HG02970 (cell line): Measurements from ENCODE around the gene ZNF688.

ENCODE experiments used
- ATAC-seq: cut with Tn5 transposase; IDR thresholded peaks from one replicate; pipeline ENCODE4 v1.9.1; 2021; ENCODE audit warnings: mild to moderate bottlenecking, moderate library complexity, moderate number of reproducible peaks; ENCODE audit not compliant: unreplicated experiment, low FRiP score

ZNF688 gene

DNA sequence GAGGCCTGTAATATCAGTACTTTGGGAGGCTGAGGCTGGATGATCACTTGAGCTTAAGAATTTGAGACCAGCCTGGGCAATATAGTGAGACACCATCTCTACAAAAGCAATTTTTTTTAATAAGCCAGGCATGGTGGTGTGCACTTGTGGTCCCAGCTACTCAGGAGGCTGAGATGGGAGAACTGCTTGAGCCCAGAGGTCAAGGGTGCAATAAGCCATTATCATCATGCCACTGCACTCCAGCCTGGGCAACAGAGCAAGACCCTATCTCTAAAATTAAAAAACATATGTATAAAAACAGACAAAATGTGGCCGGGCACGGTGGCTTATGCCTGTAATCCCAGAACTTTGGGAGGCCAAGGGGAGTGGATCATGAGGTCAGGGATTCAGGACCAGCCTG, 17.1 kb upstream of the ZNF688 start:
- no peak for ATAC-seq

DNA sequence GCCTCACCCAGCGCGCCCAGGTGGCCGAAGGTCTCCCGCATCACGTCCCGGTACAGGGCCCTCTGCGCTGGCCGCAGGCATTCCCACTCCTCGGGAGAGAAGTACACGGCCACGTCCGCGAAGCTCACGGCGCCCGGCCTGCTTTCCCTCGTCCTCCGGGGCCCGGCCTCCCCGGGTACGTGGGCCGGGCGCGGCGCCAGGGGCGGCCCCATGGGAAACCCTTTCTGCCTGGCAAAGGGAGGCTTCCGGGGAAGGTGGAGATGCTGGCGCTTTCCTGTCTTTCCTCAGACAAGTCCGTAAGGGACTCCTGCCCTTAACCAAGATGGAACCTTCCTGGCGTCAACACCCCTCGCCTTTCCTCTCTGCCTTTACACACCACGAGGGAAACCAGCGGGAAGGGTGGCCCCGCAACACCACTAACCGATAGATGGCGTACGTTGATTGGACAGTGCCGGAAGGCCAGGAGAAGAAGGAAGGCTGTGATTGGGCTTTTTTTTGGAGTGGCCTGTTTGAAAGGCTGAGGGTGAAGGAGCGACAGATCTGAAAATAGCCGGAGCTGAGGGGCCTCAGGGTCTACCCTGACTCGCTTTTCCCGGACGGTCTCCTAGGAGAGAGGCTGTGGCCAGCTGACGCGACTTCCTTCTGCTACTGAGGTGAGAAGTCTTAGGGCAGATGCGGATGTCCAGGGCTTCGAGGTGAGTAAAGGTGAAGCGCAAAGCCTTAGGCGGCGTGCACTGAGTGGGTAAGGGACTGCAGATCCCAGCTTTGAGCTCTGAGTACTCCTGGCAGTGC, 14.1 kb upstream of the ZNF688 start, which contains the start of gene ZNF785:
Gene ZNF785 (minus strand): TSS at position 298 of the 792 bp plus-strand sequence. CDS start 86 bp downstream, at position 212.
- ATAC-seq, result peak; percentile 86

GRCh38 chr16:30585022-30585399, 13.5 kb upstream of the ZNF688 start:
- ATAC-seq, result peak; percentile 29

DNA sequence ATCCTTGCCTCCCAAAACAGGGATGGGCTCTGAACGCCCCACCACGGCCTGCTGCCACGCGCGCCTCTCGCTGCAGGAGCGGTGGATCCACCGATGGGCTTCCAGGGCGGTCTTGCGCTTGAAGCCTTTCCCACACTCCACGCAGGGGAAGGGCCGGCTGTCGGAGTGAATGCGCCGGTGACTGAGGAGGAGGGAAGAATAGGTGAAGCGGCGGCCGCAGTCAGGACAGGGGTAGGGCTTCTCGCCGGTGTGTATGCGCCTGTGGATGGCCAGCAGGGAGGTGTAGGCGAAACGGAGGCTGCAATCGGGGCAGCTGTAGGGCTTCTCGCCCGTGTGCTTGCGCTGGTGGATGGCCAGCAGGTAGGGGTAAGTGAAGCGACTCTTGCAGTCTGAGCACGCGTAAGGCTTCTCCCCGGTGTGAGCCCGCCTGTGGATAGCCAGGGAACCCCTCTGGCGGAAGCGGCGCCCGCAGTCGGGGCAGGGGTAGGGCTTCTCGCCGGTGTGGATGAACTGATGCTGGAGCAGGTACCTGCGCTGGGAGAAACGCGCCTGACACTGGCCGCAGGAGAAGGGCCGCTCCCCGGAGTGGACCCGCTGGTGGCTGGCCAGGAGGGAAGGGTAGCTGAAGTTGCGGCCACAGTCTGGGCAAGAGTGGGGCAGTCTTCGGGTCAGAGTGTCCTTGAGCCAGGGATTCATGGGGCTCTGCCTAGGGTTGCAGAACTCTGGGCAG, 11.3 kb upstream of the ZNF688 start:
- ATAC-seq, result no peak

DNA sequence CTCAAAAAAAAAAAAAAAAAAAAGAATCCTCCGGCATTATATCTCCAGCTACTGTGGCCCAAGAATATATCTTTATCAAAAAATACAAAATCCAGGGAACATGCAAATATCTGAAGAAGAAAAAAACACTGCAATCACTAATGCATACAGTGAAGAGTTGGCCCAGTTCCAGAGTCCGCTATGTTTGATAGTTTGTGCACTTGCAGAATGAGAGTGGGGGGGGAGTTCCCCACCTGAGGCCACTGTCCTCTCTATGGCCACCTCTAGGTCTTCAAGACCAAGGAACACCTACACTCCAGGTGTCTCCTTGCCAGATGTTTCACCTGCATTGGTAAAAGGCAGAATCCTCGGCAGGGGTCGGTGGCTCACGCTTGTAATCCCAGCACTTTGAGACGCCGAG, 9.9 kb upstream of the ZNF688 start:
- ATAC-seq, result no peak

DNA sequence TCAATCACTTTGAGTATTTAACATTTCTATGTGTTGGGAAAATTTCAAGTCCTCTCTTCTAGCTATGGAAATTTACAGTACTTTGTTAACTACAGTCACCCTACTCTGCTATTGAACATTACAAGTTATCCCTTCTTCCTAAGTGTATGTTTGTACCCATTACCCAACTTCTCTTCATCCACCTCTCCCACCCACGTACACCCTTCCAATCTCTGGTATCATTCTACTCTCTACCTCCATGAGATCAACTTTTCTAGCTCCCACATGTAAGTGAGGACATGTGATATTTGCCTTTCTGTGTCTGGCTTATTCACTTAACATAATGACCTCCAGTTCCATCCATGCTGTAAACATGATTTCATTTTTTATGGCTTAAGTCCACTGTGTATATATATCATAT, 3.2 kb upstream of the ZNF688 start:
- no peak for ATAC-seq

GRCh38 chr16:30570636-30571444, 674 bp downstream of the ZNF688 start:
- ATAC-seq, result no peak

DNA sequence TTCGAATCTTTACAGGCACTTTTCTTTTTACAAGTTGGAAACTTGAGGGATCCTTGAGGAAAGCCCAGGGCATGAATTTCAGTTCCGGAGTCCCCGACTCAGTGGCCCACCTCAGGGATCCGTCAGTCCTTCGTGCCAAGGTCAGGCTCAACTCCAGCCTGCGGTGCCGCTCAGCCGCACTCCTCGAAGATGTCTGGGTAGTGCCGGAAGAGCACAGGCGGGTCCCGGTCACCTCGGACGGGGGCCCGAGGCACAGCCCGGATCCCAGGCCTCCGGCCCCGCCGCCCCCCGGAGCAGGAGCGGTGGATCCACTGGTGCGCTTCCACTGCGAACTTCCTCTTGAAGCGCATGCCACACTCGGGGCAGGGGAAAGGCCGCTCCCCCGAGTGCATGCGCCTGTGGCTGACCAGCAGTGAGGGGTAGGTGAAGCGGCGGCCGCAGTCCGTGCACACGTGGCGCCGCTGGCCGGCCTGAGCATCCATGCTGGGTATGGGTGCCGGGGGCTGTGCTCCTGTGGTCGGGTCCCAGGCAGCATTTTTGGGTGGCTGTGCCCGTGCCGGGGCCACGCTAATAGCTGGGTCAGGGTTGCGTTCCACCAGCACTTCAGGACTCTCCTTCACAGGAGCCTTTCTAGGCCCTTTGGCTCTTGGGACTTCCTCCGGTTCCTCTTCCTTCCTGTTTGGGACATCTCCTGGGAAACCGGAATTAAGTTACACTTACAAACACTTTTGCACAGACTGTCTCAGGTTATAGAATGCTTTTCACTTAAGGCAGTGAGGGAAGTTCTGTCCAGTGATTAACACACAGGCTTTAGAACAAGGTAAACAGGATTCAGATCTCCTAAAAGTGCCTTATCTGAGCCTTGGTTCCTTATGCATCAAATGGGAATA, 1.5 kb downstream of the ZNF688 start:
- ATAC-seq, result no peak

DNA sequence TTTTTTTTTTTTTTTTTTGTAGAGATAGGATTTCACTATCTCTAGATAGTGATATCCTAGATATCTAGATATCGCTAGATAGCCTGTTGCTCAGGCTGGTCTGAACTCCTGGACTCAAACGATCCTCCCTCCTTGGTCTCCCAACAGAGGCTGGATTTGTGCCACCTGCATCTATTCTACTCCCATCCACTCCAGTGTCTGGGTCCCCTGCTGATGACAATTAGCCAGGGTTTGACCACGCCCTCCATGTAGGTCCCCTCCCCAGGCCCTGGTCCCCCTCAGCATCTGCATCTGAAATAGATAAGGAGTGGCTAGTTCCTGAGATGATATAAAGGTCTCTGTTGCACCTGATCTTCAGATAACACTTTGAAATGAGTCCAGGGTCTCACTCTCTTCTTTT, 2.2 kb downstream of the ZNF688 start:
- ATAC-seq, result no peak

GRCh38 chr16:30567991-30568638, 3.4 kb downstream of the ZNF688 start:
- no peak for ATAC-seq

GRCh38 chr16:30567160-30567990, 4.1 kb downstream of the ZNF688 start:
- ATAC-seq, result no peak

DNA sequence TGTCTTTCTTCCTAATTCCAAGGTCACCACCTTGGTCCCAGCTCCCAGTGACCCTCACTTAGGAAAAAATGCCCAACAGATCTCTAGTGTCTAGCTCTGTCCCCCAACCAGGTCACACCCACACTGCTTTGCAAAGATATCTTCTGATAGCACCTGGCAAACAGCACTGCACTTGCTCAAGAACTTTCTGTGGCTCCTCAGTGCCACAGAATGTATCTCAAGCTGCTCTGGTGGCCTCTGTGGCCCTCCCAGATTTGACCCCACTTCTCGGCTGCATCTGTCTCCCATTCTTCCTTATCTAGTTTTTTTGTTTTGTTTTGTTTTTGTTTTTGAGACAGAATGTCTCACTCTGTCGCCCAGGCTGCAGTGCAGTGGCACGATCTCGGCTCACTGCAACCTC, 5.0 kb downstream of the ZNF688 start:
- no peak for ATAC-seq

GRCh38 chr16:30565984-30566383, 5.5 kb downstream of the ZNF688 start:
- no peak for ATAC-seq

DNA sequence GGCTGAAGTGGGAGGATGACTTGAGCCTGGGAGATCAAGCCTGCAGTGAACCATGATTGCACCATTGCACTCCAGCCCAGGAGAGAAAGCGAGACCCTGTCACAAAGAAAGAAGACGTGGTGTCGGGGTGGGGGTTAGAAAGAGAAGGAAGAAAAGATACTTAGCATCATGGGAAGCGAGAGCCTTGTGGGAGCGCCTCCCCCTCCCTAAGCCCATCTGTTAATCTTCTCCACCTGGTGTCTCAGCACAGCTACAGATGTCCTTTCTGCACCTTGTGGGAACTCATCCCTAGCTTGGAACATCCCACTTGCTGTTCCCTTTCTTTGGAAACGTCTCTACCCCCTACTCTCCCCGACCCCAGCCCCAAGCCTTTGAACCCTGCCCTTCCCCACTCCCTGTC, 6.0 kb downstream of the ZNF688 start:
- ATAC-seq, result no peak

DNA sequence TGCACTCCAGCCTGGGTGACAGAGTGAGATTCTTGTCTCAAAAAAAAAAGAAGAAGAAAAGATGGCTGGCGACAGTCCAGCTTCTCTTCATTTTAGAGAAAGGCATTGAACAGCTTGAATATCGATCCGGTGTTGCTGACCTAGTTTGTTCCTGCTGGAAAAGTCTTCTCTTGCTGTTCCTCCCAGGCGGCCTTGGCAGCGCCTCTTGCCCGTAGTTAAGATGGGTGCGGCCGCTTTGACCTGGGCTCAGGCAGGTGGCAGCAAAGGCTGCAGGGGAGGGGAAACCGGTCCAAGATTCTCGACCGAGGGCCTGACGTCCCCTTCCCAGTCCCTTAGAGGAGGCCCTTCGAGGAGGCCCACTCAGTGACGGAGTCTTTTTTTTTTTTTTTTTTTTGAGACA, 9.5 kb downstream of the ZNF688 start:
- ATAC-seq, result no peak

DNA sequence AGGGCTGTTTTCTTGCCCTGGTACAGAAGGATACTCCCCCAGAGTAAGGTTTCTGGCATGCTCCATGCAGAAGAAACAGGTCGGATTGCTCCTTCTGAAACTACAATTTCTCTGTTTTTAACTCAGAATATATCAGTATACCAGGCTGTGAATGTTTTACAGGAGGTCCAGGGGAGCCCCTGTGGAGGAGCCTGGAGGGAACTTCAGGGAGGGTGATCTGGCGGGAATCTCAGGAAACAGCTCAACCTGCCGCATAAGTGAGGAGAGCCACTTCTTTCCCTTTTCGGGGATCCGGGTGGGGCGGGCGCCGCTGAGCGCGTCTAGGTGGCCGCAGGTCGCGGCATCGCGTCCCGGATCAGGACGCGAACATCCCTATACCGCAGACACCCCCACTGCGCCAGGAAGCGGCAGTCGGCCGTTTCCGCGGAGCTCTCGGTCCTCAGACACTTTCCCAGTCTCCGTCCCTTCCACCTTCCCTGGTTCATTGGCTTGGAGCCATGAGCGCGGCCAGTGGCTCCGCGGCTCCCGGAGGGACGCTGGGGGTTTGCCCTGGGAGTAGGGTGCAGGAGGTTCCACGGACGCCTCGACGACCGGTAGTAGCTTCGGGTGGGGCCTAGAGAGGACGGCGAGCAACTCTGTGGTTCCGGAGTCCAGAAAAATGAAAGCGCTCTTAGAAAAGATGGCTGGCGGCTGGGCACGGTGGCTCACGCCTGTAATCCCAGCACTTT, 10.3 kb downstream of the ZNF688 start:
- ATAC-seq, result no peak

- no peak for ATAC-seq
These were observed 11.8 kb downstream of the ZNF688 start for GRCh38 chr16:30559690-30560089.

GRCh38 chr16:30558789-30559377, 12.6 kb downstream of the ZNF688 start:
- no peak for ATAC-seq
